ENCODE data around the gene SRPK1.

Gene SRPK1

GRCh38 chr6:35897036-35897435 is 23.9 kb downstream of the SRPK1 start:
- no peak for DNase-seq

- no peak for DNase-seq
Observed at GRCh38 chr6:35896228-35896627, 24.7 kb downstream of the SRPK1 start.

GRCh38 chr6:35895560-35895959 is 25.3 kb downstream of the SRPK1 start:
- no peak for DNase-seq

DNA sequence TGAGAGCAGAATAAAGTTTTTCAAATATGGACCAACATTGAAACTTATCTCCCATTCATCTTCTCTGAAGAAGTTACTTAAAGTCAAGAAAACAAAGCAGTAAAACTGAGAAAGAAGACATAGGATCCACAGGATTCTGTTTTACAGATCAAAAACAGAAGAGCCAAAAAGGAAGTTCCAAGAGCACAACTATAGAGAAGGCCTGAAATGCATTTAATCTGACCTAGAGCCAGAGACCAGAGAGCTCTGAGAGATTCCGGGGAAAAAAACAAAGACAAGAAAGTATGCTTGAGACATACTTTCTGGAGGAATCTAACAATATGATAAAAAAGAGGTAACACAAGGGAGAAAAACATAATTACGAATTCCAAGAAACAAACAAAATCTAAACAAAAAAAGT is 26.1 kb downstream of the SRPK1 start:
- no peak for DNase-seq

GRCh38 chr6:35893246-35893645 is 27.7 kb downstream of the SRPK1 start:
- no peak for DNase-seq

- DNase-seq, result no peak
Observed at GRCh38 chr6:35892482-35892881, 28.4 kb downstream of the SRPK1 start.

DNA sequence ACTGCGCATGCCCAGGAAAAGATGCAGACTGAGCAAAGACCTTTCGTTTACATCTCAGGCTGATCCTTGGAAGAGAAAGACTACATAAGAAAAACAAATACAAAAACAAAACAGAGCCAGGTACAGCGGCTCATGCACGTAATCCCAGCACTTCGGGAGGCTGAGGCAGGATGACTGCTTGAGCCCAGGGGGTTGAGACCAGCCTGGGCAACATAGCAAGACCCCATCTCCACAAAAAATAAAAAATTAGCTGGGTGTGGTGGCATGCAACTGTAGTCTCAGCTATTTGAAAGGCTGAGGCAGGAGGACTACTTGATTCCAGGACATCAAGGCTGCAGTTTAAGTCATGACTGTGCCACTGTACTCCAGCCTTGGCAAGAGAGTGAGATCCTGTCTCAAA is 41.7 kb downstream of the SRPK1 start:
- no peak for DNase-seq

DNA sequence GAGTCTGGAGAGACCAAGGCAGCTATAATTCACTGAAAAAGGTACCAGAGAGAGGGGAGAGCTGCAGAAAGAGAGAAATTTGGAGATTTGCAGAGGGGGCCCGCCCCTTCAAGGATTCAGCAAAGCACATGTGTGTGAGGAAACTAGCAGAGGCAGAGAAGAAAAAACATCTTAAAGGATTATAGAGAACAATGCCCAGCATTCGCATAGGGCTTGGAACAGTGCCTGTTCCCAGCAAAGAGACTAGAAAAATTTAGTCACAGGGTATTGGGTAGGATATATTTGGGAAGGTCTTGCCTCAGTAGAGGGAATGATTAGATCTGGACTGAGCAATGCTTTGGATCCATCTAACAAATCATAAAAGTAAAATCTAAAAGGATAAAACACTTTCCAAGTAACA is 44.0 kb downstream of the SRPK1 start:
- DNase-seq, result no peak

DNA sequence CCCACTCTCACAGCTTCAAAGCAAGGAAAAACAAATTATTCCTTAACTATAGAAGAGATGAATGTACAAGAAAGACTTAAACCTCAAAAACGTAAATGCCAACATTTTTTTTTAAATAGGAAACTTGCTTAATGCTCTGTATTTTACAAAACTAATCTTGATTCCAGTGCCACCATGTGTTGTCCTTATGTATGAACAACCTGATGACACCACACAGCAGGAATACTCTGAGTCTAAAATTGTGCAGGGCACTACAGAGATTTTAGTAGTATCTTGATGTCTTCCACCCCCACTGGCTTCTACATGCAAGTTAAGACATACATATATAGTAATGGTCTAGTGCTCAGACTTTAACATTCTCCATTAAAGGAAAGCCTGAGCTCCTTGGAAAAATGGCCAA is 46.2 kb downstream of the SRPK1 start:
- DNase-seq, result no peak

DNA sequence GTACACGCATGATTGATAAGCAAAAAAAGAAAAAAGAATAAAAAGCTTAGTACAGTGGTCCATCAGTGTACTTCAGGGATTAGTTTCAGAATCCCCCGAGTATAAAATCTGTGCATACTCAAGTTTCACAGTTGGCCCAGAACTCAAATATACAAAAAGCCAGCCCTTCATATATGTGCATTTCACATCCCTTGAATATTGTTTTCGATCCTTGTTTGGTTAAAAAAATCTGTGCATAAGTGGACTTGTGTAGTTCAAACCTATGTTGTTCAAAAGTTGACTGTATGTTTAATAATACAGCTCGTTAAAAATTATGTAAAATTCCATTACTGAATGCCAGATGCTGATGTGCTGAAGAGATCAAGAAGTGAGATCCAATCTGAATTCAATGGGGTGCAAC is 61.5 kb downstream of the SRPK1 start:
- DNase-seq, result no peak

- no peak for DNase-seq
Observed at GRCh38 chr6:35857853-35858252, 63.0 kb downstream of the SRPK1 start.

GRCh38 chr6:35856250-35856649 is 64.6 kb downstream of the SRPK1 start:
- DNase-seq, result no peak

DNA sequence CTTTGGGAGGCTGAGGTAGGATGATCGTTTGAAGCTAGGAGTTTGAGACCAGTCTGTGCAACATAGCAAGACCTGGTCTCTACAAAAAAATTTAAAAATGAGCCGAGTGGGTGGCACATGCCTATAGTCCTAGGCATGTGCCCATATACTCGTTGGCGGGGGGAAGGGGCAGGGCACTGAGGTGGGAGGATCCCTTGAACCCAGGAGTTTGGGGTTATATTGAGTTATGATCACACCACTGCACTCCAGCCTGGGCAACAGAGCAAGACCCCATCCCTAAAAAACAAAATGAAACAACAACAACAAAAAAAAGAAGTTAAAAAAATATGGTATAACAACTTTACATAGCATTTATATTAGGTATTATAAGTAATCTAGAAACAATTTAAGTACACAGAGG is 67.9 kb downstream of the SRPK1 start:
- DNase-seq, result no peak

DNA sequence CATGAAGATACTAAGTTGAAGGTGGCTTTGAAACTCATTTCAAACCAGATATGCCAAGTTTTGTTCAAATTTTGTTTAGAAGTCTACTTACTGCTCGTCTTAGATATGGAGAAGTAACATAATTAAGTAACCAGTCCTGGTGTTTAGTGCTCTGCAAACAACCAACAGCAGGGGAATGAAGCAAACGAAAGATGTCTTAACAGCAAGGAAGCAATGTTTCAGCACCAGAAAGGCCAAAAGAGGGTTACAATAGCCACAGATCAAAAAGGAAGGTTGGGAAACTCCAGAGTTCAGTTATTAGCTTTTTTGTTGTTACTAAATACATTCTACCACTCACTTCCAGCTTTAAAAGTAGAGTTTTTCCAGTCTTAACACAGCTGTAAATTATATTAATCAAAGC is 70.7 kb downstream of the SRPK1 start:
- DNase-seq, result no peak

DNA sequence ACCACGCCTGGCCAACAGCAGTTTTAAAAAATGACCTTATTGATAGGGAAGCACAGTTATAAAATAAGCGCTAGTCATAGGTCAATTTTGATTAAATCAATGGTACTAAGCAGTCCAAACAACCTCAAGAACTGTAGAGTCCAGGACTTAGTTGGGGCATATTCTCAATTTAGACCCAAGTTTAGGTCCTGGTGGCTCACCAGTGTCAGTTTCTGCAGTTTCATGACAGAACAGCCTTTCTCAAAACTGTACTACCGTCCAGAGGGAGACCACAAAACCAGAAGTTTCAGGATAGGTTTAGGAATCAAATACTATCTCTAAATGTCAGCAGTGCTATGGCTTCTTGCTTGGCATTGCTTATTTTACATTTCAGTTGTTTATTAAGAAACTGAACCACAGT is 76.6 kb downstream of the SRPK1 start:
- no peak for DNase-seq

DNA sequence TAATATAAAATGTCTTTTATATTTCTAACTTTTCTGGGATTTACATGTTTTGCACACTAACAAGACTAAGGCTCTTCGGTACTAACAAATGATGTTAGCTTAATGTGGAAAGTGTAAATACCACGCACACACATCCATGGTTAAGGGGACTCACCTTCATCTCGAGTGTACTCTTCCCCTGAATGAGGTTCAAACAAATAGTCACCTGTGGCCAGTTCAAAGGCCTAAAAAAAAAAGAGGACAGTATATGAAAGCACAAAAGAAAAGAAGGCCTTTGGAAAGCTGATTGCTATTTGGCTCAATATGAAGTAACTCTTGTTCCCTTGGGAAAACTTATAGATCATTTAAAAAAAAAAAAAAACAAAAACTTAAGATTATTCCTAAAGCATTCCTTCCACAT is 78.5 kb downstream of the SRPK1 start:
- no peak for DNase-seq

DNA sequence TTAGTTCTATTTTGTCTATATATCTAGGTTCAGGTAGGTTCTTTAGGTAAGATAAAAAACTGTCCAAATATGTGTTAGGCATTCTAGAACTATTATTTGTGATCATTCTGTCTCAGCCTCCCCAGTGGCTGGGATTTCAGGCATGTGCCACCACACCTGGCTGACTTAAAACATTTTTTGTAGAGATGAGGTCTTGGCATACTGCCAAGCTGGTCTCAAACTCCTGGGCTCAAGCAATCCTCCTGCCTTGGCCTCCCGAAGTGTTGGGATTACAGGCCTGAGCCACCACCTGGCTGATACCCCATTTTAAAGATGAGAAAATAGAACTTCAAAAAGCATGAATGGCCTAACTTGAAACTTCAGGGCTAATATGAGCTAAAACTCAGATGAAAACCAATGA is 81.9 kb downstream of the SRPK1 start:
- DNase-seq, result no peak

DNA sequence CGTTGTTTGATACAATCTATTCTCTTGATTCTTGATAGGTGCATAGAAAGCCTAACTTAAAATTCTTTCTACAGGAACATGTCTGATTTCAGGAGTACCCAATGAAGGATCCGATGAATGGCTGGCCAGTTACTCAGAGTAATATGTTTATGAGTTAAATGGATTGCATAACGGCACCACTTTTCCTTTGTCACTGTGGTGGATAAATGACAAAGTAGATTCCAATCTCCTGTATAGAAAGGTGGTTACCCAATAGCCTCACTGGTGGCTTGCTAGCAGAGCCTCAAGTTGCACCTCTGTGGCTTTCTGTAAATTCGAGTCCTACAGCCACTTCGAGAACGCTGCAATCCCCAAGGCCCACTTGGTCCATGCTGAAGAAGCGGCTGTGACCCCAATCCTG is 87.4 kb downstream of the SRPK1 start:
- DNase-seq, result no peak

- no peak for DNase-seq
Observed at GRCh38 chr6:35831257-35832007, 89.5 kb downstream of the SRPK1 start.

DNA sequence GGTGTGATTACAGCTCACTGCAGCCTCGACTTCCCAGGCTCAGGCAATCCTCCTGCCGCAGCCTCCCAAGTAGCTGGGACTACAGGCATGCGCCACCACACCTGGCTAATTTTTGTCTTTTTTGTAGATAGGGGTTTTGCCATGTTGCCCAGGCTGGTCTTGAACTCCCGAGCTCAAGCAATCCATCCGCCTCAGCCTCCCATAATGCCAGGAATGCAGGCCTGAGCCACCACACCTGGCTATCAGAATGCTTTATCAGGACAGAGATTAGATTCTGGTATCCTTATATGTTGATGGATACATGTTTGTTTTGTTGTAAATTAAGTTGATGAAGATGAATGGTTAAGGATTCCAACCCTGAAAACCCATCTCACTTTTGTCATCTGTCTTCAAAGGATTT is 91.6 kb downstream of the SRPK1 start:
- DNase-seq, result no peak

GRCh38 chr6:35824552-35825192 is 96.2 kb downstream of the SRPK1 start:
- DNase-seq, result no peak

DNA sequence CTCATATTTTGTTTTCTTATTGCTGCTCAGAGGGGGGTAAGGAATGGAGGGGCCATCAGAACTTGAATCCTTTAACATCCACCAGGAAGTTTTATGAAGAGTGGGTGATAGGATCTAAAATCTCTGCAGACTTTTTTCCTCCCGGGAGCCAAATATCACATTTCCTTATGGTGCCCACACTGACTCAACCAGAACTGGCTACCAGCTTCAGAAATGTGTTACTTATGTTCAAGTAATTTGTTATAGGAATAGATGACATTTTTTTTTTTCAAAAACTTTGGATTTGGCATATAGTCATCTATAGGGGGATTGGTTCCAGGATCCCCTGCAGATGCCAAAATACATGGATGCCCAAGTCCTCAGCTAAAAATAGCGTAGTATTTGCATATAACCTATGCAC is 97.3 kb downstream of the SRPK1 start:
- no peak for DNase-seq

DNA sequence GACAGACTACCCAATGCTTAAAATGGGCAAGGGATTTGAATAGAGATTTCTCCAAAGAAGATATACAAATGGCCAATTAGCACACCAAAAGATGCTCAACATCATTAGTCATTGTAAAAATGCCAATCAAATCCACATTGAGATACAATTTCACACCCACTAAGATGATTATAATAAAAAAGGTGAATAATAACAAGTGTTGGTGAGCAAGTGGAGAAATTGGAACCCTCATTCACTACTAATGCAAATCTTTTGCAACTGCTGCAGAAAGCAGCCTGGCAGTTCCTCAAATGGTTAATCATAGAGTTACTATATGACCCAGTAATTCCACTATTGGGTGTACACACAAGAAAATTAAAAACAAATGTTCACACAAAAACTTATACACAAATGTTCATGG is 103.4 kb downstream of the SRPK1 start:
- DNase-seq, result no peak

GRCh38 chr6:35811699-35811995 is 109.3 kb downstream of the SRPK1 start:
- no peak for DNase-seq

DNA sequence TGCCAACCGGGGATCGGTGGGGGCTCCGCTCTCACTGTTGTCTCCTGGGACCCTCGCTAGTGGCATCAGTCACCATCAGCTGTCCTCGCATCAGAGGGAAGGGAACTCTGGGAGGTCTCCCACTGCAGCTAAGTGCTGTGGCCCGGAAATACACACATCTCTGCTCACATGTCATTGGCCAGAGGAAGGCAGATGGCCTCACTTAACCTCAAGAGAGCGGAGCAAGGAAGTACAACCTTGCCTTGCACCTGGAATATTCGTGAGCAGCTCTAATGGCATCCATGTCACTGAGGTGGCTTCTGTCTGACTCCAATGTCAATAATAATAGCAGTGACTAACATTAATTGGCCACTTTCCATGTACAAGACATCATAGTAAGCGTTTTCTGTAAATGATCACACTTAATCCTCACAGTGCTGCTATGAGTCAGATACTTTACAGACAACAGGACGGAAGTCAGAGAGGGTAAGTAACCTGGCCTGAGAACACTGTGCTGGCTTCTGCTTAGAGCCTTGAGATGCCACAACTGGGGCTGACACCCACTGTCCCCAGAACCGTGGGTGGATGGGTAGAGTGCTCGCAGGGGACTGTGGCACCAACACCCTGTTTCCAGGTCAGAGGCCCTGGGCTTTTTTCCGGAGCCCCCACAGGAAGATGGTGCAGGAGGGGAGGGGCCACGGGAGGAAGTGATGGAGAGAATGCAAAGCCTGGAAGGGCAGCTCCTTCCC is 109.8 kb downstream of the SRPK1 start:
- no peak for DNase-seq

Measured in NCI-H187 (cell line).